Astrocyte of the cerebellum (primary cell): ENCODE results near the gene ITPRID1.

Source experiments
- DNase-seq: peaks from one replicate; pipeline ENCODE4 v3.0.0-alpha.2; 2011; ENCODE audit warnings: low read depth
- H3K4me3 ChIP-seq: 2 replicates; pipeline ENCODE4 v1.5.1; 2011; ENCODE audit warnings: mild to moderate bottlenecking, low read depth, low read length, moderate library complexity
- CTCF ChIP-seq: IDR thresholded peaks from 2 replicates; pipeline ENCODE4 v1.5.1; 2012; ENCODE audit warnings: low read length, low read depth, moderate library complexity, mild to moderate bottlenecking; ENCODE audit errors: missing control alignments
- in situ Hi-C: cut with HindIII; loops from 2 replicates; pipeline ENCODE4 v1.10.0; 2017; ENCODE audit warnings: low sequenced_read_pairs

ITPRID1 gene

GRCh38 chr7:31651234-31652062 lies 137.6 kb downstream of the ITPRID1 start:
- no peak overlapping the region for H3K4me3 ChIP-seq
- in situ Hi-C loops = no loop called here
- TF ChIP-seq CTCF = no peak
- no peak for DNase-seq

DNA sequence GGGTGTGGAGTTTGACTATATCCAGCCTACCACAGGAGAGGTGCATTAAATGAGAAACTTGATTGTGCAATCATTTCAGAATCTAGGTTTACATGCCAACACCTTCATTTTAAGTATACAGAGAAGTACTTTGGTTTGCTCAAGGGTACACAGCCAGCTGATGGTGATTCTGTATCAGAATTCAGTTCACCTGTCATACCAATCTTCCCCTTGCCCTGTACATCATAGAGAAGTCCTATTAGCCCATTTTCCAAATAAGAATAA lies 138.1 kb downstream of the ITPRID1 start:
- TF ChIP-seq CTCF = no peak
- H3K4me3 ChIP-seq = no peak overlapping the region
- no peak for DNase-seq
- in situ Hi-C loops = no loop called here

DNA sequence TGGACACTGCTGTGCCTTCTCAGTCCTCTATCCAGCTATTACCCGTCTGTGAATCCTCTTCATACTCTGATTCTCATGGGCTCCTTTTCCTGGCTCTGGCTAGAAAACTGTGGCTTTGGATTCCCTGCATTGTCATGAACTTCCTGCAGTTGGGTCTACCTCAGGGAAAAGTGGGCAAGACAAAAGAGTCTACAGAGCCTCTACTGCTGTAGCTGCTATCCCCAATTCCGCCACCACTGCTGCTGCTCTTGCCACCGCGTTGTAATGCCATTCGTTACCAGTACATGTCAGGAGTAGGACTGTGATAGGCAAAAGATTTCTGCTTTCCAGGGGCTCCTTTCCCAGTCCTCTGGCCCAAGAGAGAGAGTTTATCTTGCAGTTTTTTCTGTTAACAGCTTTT lies 149.2 kb downstream of the ITPRID1 start:
- in situ Hi-C loops = no loop called here

DNA sequence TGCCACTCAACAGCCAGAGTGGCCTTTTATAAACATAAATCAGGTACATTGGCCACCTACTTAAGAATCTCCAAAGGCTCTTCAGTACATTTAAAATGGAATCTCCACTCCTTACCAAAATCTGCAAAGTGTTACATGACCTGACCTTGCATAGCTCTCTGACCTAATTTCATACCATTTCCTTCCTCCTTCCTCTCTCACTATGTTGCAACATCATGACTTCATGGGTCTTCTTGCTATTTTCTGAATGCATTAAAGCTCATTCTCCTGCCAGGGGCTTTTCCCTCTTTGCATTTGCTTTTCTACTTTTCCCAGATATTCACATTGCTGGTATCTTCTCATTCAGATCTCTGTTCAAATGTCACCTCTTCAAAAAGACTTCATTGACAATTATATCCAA lies 151.0 kb downstream of the ITPRID1 start:
- no peak overlapping the region for H3K4me3 ChIP-seq
- DNase-seq = no peak
- TF ChIP-seq CTCF = no peak
- in situ Hi-C loops = no loop called here

More for the DNA sequence above, 149.2 kb downstream of the ITPRID1 start:
- no peak for TF ChIP-seq CTCF
- no peak overlapping the region for H3K4me3 ChIP-seq
- no peak for DNase-seq

DNA sequence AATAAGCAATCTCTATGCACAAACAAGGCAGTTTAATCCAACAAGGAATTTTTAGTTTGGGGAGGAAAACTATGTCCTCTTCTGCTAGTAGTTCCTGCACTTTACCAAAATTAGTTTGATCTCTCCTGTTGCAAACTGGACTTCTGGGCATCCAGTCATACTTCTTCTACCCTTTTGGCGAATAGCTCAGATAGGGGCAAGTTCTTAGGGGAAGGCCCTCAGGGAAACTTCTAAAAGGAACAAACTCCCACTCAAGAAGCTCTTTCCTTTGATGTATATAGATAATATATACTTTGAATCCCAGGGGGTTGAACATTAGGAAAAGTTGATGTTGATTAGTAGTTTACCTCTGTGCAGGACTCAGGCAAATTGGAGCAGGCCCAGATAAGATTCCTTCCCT lies 151.7 kb downstream of the ITPRID1 start:
- DNase-seq = no peak
- TF ChIP-seq CTCF = no peak
- H3K4me3 ChIP-seq = no peak overlapping the region
- in situ Hi-C loops = no loop called here

DNA sequence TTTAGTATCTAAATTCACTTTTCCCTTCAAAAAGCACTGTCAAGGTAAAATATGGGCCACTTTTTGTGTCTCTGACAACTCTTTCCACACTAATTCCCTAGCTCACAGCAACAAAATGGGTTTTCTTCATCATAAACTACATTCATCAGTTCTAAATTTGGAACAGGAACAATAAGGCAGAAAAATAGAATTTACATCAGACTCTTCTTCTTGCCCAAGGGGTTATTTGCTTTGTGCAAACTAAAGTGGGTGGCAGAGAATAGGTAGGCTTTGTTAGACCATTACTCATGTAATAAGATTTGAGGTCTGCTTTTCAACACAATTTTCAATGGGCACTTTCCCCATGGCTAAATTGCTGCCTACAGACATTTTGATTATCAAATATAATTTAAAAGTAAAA lies 155.6 kb downstream of the ITPRID1 start:
- no peak for DNase-seq
- no peak for TF ChIP-seq CTCF
- in situ Hi-C loops = no loop called here
- no peak overlapping the region for H3K4me3 ChIP-seq
